GM12878 (cell line): ENCODE results near the gene CWC22.

Source experiments
- CTCF ChIP-seq, 3 experiments: IDR thresholded peaks in 2 of 3; conservative IDR thresholded peaks in 1 of 3; 2 replicates each; pipeline ENCODE4 v1.5.1; 2011; ENCODE audit warnings: low read depth in 3 of 3, low read length in 3 of 3, mild to moderate bottlenecking in 3 of 3, control low read depth in 2 of 3, moderate library complexity in 2 of 3, inconsistent platforms in 1 of 3, mixed read lengths in 1 of 3; ENCODE audit not compliant: control insufficient read depth in 2 of 3, insufficient read depth in 1 of 3; ENCODE audit errors: extremely low read depth in 1 of 3
- EZH2 ChIP-seq: IDR thresholded peaks from 2 replicates; pipeline ENCODE4 v1.6.1; 2012; ENCODE audit warnings: low read depth, mild to moderate bottlenecking, control low read depth, inconsistent platforms, low read length, borderline replicate concordance; ENCODE audit not compliant: control insufficient read depth
- NFYB ChIP-seq: IDR thresholded peaks from 2 replicates; pipeline ENCODE4 v1.6.1; 2011; ENCODE audit warnings: low read depth, mild to moderate bottlenecking, low read length, improper control_type of control experiment, moderate library complexity; ENCODE audit not compliant: insufficient read depth
- POLR2A ChIP-seq: IDR thresholded peaks from 2 replicates; pipeline ENCODE4 v1.6.1; 2011; ENCODE audit warnings: low read depth, mild to moderate bottlenecking, low read length
- REST ChIP-seq: IDR thresholded peaks from 2 replicates; pipeline ENCODE4 v1.6.1; 2012; ENCODE audit warnings: mild to moderate bottlenecking, low read depth, low read length
- SIN3A ChIP-seq: IDR thresholded peaks from 2 replicates; pipeline ENCODE4 v1.6.1; 2012; ENCODE audit warnings: low read depth, low read length, improper control_type of control experiment
- SUPT20H ChIP-seq: IDR thresholded peaks from 2 replicates; pipeline ENCODE4 v1.6.1; 2011; ENCODE audit warnings: low read depth, mild to moderate bottlenecking, low read length, moderate library complexity, borderline replicate concordance; ENCODE audit not compliant: control insufficient read depth
- TAF1 ChIP-seq: IDR thresholded peaks from 2 replicates; pipeline ENCODE4 v1.6.1; 2011; ENCODE audit warnings: mild to moderate bottlenecking, low read depth, low read length, borderline replicate concordance
- USF2 ChIP-seq: IDR thresholded peaks from 2 replicates; pipeline ENCODE4 v1.6.1; 2011; ENCODE audit warnings: low read depth, low read length, improper control_type of control experiment, borderline replicate concordance
- ZBTB33 ChIP-seq: fragments of 450-650 bp; IDR thresholded peaks from 2 replicates; pipeline ENCODE4 v1.6.1; 2017; ENCODE audit warnings: mild to moderate bottlenecking
- ZNF24 ChIP-seq: fragments of 450-650 bp; IDR thresholded peaks from 2 replicates; pipeline ENCODE4 v1.6.1; 2017; ENCODE audit warnings: antibody characterized with exemption, mild to moderate bottlenecking
- ZNF274 ChIP-seq: IDR thresholded peaks from one replicate; pipeline ENCODE4 v1.8.0; 2011; ENCODE audit not compliant: insufficient read length, insufficient read depth

GRCh38 chr2:179925713-179926112 is 81.4 kb downstream of the CWC22 start:
- TF ChIP-seq REST (no peak), SIN3A (no peak), CTCF (IDR thresholded peaks at IDR 0.05 in 2 of 3, conservative IDR thresholded peaks at IDR 0.05 in 1 of 3; ENCODE audit: control insufficient read depth in 2 of 3, extremely low read depth in 1 of 3, insufficient read depth in 1 of 3, low read depth in 3 of 3, low read length in 3 of 3) (no peak), SUPT20H (no peak), ZNF24 (no peak), TAF1 (no peak), NFYB (no peak), ZNF274 (no peak), EZH2 (no peak), ZBTB33 (no peak), POLR2A (no peak), USF2 (no peak)
